K562 (cell line): Measurements from ENCODE around the gene MDK. TPM values are rescaled to one million over a fixed set of nuclear protein-coding genes. Genes with fewer than 3 reads are reported as not detected.

Source experiments
- ATAC-seq: fragments of 200-7000 bp; cut with Tn5 transposase; 3 replicates; pipeline ENCODE4 v1.9.1; 2020; ENCODE audit warnings: moderate library complexity
- BruUV-seq: library from RNA; stranded (reverse); fragments of 400-500 nt; replicated peaks from 2 replicates; lab custom pipeline; 2021; lab: Mats Ljungman, UMichigan
- CTCF ChIA-PET: fragments of 300-600 bp; formaldehyde crosslinking; extraction: SDS; loops from one replicate; lab custom pipeline; 2021; ENCODE audit warnings: low intra/inter-chr PET ratio; lab: Yijun Ruan, JAX
- POLR2A ChIA-PET: fragments of 300-600, 350-650 bp; sonication (Branson Sonifier 250); formaldehyde crosslinking; extraction: SDS; loops from one replicate; lab custom pipeline; 2021; ENCODE audit warnings: antibody characterized with exemption, inconsistent platforms; lab: Yijun Ruan, JAX
- DNase-seq, 4 experiments: peaks; one replicate each; pipeline versions ENCODE4 v3.0.0 to v3.0.0-alpha.2; 2011 to 2018; ENCODE audit warnings: low spot score in 3 of 4, mixed read lengths in 3 of 4; ENCODE audit errors: extremely low read depth in 1 of 4
- FAIRE-seq: peaks from 2 replicates; lab custom pipeline; 2011; peaks lifted over from hg19 to GRCh38; lab: Jason Lieb, UNC
- H2AFZ ChIP-seq: 2 replicates; pipeline ENCODE4 v1.6.0; 2011; ENCODE audit warnings: low read depth, low read length, control low read depth, inconsistent platforms
- H3K27ac ChIP-seq: fragments of 200-600 bp; 3 replicates; pipeline ENCODE4 v1.8.0; 2011; ENCODE audit warnings: low read depth, mild to moderate bottlenecking, control low read depth, inconsistent platforms, low read length, moderate library complexity, mixed read lengths; ENCODE audit errors: extremely low read depth
- H3K27me3 ChIP-seq, 2 experiments: fragments of 300-600 bp in 1 of 2; 2 replicates in 1 of 2; 3 replicates in 1 of 2; pipeline versions ENCODE4 v1.6.0 to v1.8.0; 2011; ENCODE audit warnings: inconsistent platforms in 2 of 2, low read length in 2 of 2, mild to moderate bottlenecking in 1 of 2, mixed read lengths in 1 of 2, moderate library complexity in 1 of 2; ENCODE audit not compliant: control insufficient read depth in 2 of 2, insufficient read depth in 2 of 2
- H3K36me3 ChIP-seq: fragments of 300-600 bp; 3 replicates; pipeline ENCODE4 v1.8.0; 2011; ENCODE audit warnings: mild to moderate bottlenecking, low read length, inconsistent platforms; ENCODE audit not compliant: control insufficient read depth, insufficient read depth
- H3K4me1 ChIP-seq, 2 experiments: fragments of 200-600 bp in 1 of 2; replicated peaks in 1 of 2; 2 replicates in 1 of 2; 3 replicates in 1 of 2; pipeline versions ENCODE4 v1.5.1 to v1.8.0; 2011; ENCODE audit warnings: inconsistent platforms in 2 of 2, low read length in 2 of 2, mild to moderate bottlenecking in 1 of 2, mixed read lengths in 1 of 2, moderate library complexity in 1 of 2; ENCODE audit not compliant: control insufficient read depth in 2 of 2, insufficient read depth in 2 of 2
- H3K4me2 ChIP-seq: 2 replicates; pipeline ENCODE4 v1.6.1; 2011; ENCODE audit warnings: low read length, control low read depth, inconsistent platforms, mixed read lengths; ENCODE audit not compliant: insufficient read depth
- H3K4me3 ChIP-seq: fragments of 200-600 bp; sonication (generic), shearing (Covaris generic); 2 replicates; pipeline ENCODE4 v1.5.1; 2016; ENCODE audit warnings: control low read depth, inconsistent platforms
- H3K79me2 ChIP-seq: fragments of 200-600 bp; 3 replicates; pipeline ENCODE4 v1.8.0; 2011; ENCODE audit warnings: low read length, inconsistent platforms; ENCODE audit not compliant: control insufficient read depth, insufficient read depth
- H3K9ac ChIP-seq, 2 experiments: 2 replicates each; pipeline versions ENCODE4 v1.6.0 to v1.6.1; 2011; ENCODE audit warnings: low read depth in 2 of 2, low read length in 2 of 2, control low read depth in 1 of 2, inconsistent platforms in 1 of 2, mild to moderate bottlenecking in 1 of 2, mixed read lengths in 1 of 2; ENCODE audit not compliant: insufficient read depth in 1 of 2
- H3K9me1 ChIP-seq: one replicate; pipeline ENCODE4 v1.6.0; 2011; ENCODE audit warnings: inconsistent platforms, mild to moderate bottlenecking, low read length, moderate library complexity; ENCODE audit not compliant: control insufficient read depth, insufficient read depth
- H3K9me3 ChIP-seq: replicated peaks from 2 replicates; pipeline ENCODE4 v1.5.1; 2011; ENCODE audit warnings: low read depth, low read length, inconsistent platforms; ENCODE audit not compliant: control insufficient read depth, insufficient read depth
- H4K20me1 ChIP-seq: replicated peaks from 2 replicates; pipeline ENCODE4 v1.6.1; 2011; ENCODE audit warnings: low read length, inconsistent platforms, mixed read lengths; ENCODE audit not compliant: control insufficient read depth, insufficient read depth
- BCOR ChIP-seq: fragments of 450-650 bp; IDR thresholded peaks from 2 replicates; pipeline ENCODE4 v1.6.1; 2016
- GTF2F1 ChIP-seq: IDR thresholded peaks from 2 replicates; pipeline ENCODE4 v1.6.1; 2011; ENCODE audit warnings: low read depth, low read length, improper control_type of control experiment
- HDAC3 ChIP-seq: fragments of 450-650 bp; IDR thresholded peaks from 2 replicates; pipeline ENCODE4 v1.6.1; 2018; ENCODE audit warnings: borderline replicate concordance, mild to moderate bottlenecking, moderate library complexity; ENCODE audit not compliant: partially characterized antibody
- MCM2 ChIP-seq: fragments of 450-650 bp; IDR thresholded peaks from 2 replicates; pipeline ENCODE4 v1.6.1; 2017; ENCODE audit warnings: low read depth, mild to moderate bottlenecking
- NR4A1 ChIP-seq, 2 experiments: fragments of 250-450 bp in 1 of 2; fragments of 450-650 bp in 1 of 2; sonication (Bioruptor Pico) in 1 of 2; IDR thresholded peaks; 2 replicates each; pipeline versions ENCODE4 v1.4.0 to v1.6.1; 2016 to 2020; ENCODE audit warnings: mild to moderate bottlenecking in 2 of 2, missing compliant biosample characterization in 1 of 2, missing genetic modification characterization in 1 of 2, moderate library complexity in 1 of 2
- RBM25 ChIP-seq: fragments of 200-400 bp; formaldehyde crosslinking; IDR thresholded peaks from 2 replicates; pipeline ENCODE4 v1.6.1; 2018; ENCODE audit warnings: low read length, low read depth, moderate library complexity; ENCODE audit not compliant: severe bottlenecking
- SAFB ChIP-seq: fragments of 200-400 bp; formaldehyde crosslinking; IDR thresholded peaks from 2 replicates; pipeline ENCODE4 v1.6.1; 2017; ENCODE audit warnings: low read depth, low read length, borderline replicate concordance
- SMARCE1 ChIP-seq: fragments of 450-650 bp; IDR thresholded peaks from 2 replicates; pipeline ENCODE4 v1.7.1; 2016; ENCODE audit warnings: mild to moderate bottlenecking
- ZFP36 ChIP-seq: fragments of 150-350 bp; IDR thresholded peaks from 2 replicates; pipeline ENCODE4 v1.6.1; 2018; ENCODE audit warnings: low read length, low read depth; ENCODE audit not compliant: partially characterized antibody
- ZNF561 ChIP-seq: fragments of 450-650 bp; formaldehyde crosslinking; conservative IDR thresholded peaks from 2 replicates; pipeline ENCODE4 v1.4.0; 2020; ENCODE audit warnings: mild to moderate bottlenecking, moderate library complexity
- ZNF699 ChIP-seq: fragments of 250-450 bp; sonication (Bioruptor Pico); IDR thresholded peaks from 2 replicates; pipeline ENCODE4 v1.8.0; 2021; ENCODE audit warnings: mild to moderate bottlenecking, moderate library complexity; ENCODE audit not compliant: insufficient replicate concordance
- WGBS: fragments of 100-300 bp; shearing (Covaris generic); methylation state at CpG from one replicate; pipeline ENCODE4 v1.1.6; 2016; ENCODE audit warnings: low coverage, mixed read lengths; ENCODE audit not compliant: insufficient coverage; ENCODE audit errors: missing lambda C conversion rate; 5-methylcytosine and 5-hydroxymethylcytosine counted together
- in situ Hi-C: fragments of 300-500 bp; cut with MboI; formaldehyde crosslinking; loops from 4 replicates; pipeline ENCODE4 v1.15.0; 2018; ENCODE audit warnings: inconsistent platforms, mixed read lengths
- intact Hi-C: fragments of 100-400 bp; cut with micrococcal nuclease; formaldehyde crosslinking; loops from 2 replicates; pipeline ENCODE4 v1.14.2; 2022
- polyA plus RNA-seq, 8 experiments: library from polyadenylated mRNA; depleted of rRNA in 4 of 8; stranded (reverse) in 5 of 8; unstranded in 3 of 8; fragments of >200 nt; fragmentation: Nextera tagmentation in 2 of 8; fragmentation: Illumina TruSeq in 1 of 8; extraction: Ambion mirVana in 2 of 8; extraction: Trizol in 1 of 8; gene quantifications; 2 replicates each; pipeline versions ENCODE4 v1.2.1 to v1.2.3, GENCODE V29; 2011 to 2014; ENCODE audit warnings: inconsistent platforms in 1 of 8, missing spikeins in 1 of 8
- total RNA-seq, 7 experiments: library from RNA; depleted of rRNA in 6 of 7; stranded (reverse); fragments of >200 nt in 6 of 7; fragmentation: Illumina TruSeq in 2 of 7; extraction: Trizol in 2 of 7; gene quantifications; 2 replicates each; pipeline versions ENCODE4 v1.2.1 to v1.2.3, GENCODE V29; 2011 to 2021; ENCODE audit warnings: low replicate concordance in 1 of 7

The MDK gene
- total and polyA plus RNA-seq, 9 of the 15 experiments (the other 6 are each of a cell fraction or from before 2014, with no cell fraction given): 20.7 to 700 (median 350) TPM

- no peak for DNase-seq
- 17% methylated on average over 2 of the region's 3 CpGs for WGBS
- H3K4me1 ChIP-seq: peaks cover 16 to 34% of the 10 kb centered on the region in 2 experiments
- no TSS peak for BruUV-seq
- H3K4me3 ChIP-seq: no peak overlapping the region
- H4K20me1 ChIP-seq: no peaks in the 10 kb centered on the region
- no peak for TF ChIP-seq SAFB
- TF ChIP-seq RBM25: peak; percentile 46
- peak; percentile 69 for TF ChIP-seq ZFP36
- peak; percentile 56; the same call in 1 of the 2 replicates for TF ChIP-seq BCOR
- TF ChIP-seq GTF2F1: no peak
- no peak for TF ChIP-seq ZNF699 (CRISPR knock-in tag)
- no peak overlapping the region for H3K4me2 ChIP-seq
- H3K27ac ChIP-seq: no peak overlapping the region
- H3K9me3 ChIP-seq: no peaks in the 10 kb centered on the region
- H3K36me3 ChIP-seq: no peaks in the 10 kb centered on the region
- POLR2A ChIA-PET: interaction anchor here (0.6 kb wide), 1 partner anchor 10 kb away, joined by 4 read pairs; no protein-coding TSS in a partner anchor
- no peak for FAIRE-seq
- no peak overlapping the region; a peak in 1 of 4 replicates for H3K9ac ChIP-seq
- intact Hi-C loops: no loop called here
- H3K9me1 ChIP-seq: no peaks in the 10 kb centered on the region
- CTCF ChIA-PET: no interaction called here
- in situ Hi-C loops: no loop called here
- peaks cover 6 to 18% of the 10 kb centered on the region in 2 experiments; a peak in 3 of 5 replicates for H3K27me3 ChIP-seq
- no peak for ATAC-seq
- H3K79me2 ChIP-seq: no peaks in the 10 kb centered on the region
- no peak overlapping the region for H2AFZ ChIP-seq
Observed at GRCh38 chr11:46341454-46341853, 40.0 kb upstream of the MDK start.

GRCh38 chr11:46342239-46342638 is 39.2 kb upstream of the MDK start:
- H3K27ac ChIP-seq: no peak overlapping the region
- H3K27me3 ChIP-seq: peaks cover 6 to 18% of the 10 kb centered on the region in 2 experiments; a peak in 3 of 5 replicates
- FAIRE-seq (no peak), DNase-seq (no peak), ATAC-seq (no peak)
- ChIA-PET POLR2A (no interaction called here), CTCF (no interaction called here)
- H3K9me1 ChIP-seq: no peaks in the 10 kb centered on the region
- H3K9me3 ChIP-seq: no peaks in the 10 kb centered on the region
- no peak overlapping the region for H3K4me2 ChIP-seq
- intact Hi-C loops (no loop called here), in situ Hi-C loops (no loop called here)
- no peak overlapping the region for H3K4me3 ChIP-seq
- no peaks in the 10 kb centered on the region for H3K36me3 ChIP-seq
- no peaks in the 10 kb centered on the region for H3K79me2 ChIP-seq
- peaks cover 14 to 33% of the 10 kb centered on the region in 2 experiments for H3K4me1 ChIP-seq
- WGBS: 6% methylated on average over 5 of the region's 5 CpGs
- H2AFZ ChIP-seq: no peak overlapping the region
- 0 out of 4 replicates have a peak overlapping the region, but pooled peaks of 1 of the 2 experiments have one; percentile 8 for H3K9ac ChIP-seq
- 0 out of 2 replicates have a peak, but pooled peaks cover 3% of the 10 kb centered on the region for H4K20me1 ChIP-seq
- BruUV-seq: no TSS peak
- TF ChIP-seq ZNF561 (CRISPR knock-in tag) (no peak), MCM2 (no peak), NR4A1 (CRISPR knock-in tag; IDR thresholded peaks at IDR 0.05) (no peak), NR4A1 (tag; IDR thresholded peaks at IDR 0.05) (no peak), SMARCE1 (no peak), HDAC3 (no peak)
